NT2/D1 (cell line): ENCODE results near the gene KCNK3.

ENCODE experiments used
- DNase-seq: peaks from one replicate; pipeline ENCODE4 v3.0.0-alpha.2; 2011; ENCODE audit warnings: low read depth, low spot score
- H3K27me3 ChIP-seq: 2 replicates; pipeline ENCODE4 v1.6.0; 2011; ENCODE audit warnings: mild to moderate bottlenecking; ENCODE audit not compliant: insufficient read length, insufficient read depth
- H3K36me3 ChIP-seq: 2 replicates; pipeline ENCODE4 v1.6.1; 2011; ENCODE audit warnings: mild to moderate bottlenecking, low read length, mixed read lengths; ENCODE audit not compliant: insufficient read depth, insufficient read length
- H3K4me1 ChIP-seq: 2 replicates; pipeline ENCODE4 v1.5.1; 2011; ENCODE audit not compliant: insufficient read depth, insufficient read length
- H3K4me3 ChIP-seq: 2 replicates; pipeline ENCODE4 v1.5.1; 2011; ENCODE audit warnings: low read depth; ENCODE audit not compliant: insufficient read length
- H3K9ac ChIP-seq: 2 replicates; pipeline ENCODE4 v1.6.0; 2011; ENCODE audit warnings: low read depth; ENCODE audit not compliant: insufficient read length
- H3K9me3 ChIP-seq: 2 replicates; pipeline ENCODE4 v1.5.1; 2011; ENCODE audit warnings: mild to moderate bottlenecking, low read length; ENCODE audit not compliant: insufficient read depth
- SUZ12 ChIP-seq: IDR thresholded peaks from 2 replicates; pipeline ENCODE4 v1.6.1; 2011; ENCODE audit not compliant: insufficient read length, insufficient read depth; ENCODE audit errors: extremely low read depth
- YY1 ChIP-seq: IDR thresholded peaks from 2 replicates; pipeline ENCODE4 v1.6.1; 2011; ENCODE audit not compliant: insufficient read length, insufficient read depth
- ZNF274 ChIP-seq: IDR thresholded peaks from 2 replicates; pipeline ENCODE4 v1.6.1; 2011; ENCODE audit warnings: mild to moderate bottlenecking, low read depth, low read length

Gene KCNK3

DNA sequence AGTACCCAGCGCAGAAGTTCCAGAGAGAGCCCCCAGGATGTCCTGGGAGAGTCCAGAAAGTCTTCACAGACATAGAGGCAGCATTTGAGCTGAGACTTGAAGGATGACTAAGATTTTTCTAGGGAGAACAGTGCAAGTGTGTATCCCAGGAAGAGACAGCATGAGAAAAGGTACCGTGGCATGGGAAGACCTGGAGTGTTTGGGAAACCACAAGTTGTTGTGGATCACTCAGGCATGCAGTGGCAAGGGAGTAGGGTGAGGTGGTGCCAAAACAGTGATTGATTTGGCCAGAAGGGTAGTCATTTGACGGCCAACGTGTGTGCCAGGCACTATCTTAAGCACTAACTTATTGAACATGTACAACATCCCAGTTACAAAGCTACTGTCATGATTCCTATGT is 24.5 kb upstream of the KCNK3 start:
- Histone ChIP-seq H3K4me1 (no peaks in the 10 kb centered on the region), H3K9ac (no peak overlapping the region), H3K36me3 (no peaks in the 10 kb centered on the region), H3K4me3 (no peak overlapping the region), H3K9me3 (0 out of 2 replicates have a peak, but pooled peaks cover 5% of the 10 kb centered on the region), H3K27me3 (no peaks in the 10 kb centered on the region)
- no peak for DNase-seq
- TF ChIP-seq YY1 (no peak), ZNF274 (no peak), SUZ12 (no peak)

DNA sequence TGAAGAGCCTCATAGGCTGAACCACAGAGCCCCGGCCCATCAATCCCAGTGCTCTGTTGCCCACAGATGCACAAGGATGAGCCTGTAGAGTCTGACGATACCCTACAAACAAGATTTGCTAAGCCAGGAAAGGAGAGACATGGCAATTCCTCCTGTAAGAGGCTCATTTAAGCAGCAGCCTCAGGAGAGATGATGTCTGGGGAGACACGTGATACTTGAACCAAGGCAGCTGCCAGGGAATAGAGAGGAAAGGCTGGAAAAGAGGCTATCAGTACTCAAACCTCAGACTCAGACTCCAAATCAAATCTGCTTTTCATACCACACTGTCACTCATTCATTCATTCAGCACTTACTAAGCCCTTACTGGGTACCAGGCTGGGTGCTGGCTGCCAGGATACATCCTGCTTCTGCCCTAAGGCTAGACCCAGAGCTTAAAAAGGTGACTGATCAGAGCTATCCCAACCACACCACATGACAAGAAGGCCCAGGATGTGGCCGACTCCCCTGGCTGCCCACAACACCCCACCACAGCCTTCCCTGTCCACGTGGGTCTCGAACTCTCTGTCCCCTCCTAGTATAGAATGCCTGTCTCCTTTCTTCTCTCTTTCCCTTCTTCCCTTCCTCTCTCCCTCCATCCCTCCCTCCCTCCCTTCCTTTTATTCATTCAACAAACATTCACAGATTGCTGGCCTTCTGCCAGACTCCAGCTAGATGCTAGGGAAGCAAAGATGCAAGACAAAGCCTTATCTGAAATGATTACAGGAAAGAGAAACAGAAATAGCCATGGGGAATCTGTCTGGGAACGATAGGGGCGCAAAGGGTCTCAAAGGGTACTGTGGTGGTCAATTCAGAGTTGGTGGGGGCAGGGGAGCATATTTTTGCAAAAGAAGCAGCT is 23.4 kb upstream of the KCNK3 start:
- DNase-seq: no peak

DNA sequence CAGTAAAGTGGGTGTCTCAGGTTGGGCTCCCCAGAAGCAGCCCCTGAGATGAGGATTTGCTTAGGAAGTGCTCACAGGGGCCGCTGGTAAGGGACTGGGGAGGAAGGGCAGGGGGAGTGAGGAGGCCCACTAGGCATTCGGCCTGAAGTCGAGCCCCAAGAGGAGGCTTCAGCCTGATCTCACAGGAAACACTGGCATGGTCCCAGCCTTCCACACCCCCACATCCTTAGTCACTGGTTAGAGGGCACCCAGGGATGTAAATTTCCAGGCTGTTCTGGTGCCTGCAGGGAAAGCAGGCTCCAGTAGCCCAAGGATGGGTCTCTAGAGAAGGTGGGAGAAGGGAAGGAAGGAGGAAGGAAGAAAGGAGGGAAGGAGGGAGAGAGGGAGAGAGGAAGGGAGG is 22.4 kb upstream of the KCNK3 start:
- Histone ChIP-seq H3K9me3 (0 out of 2 replicates have a peak, but pooled peaks cover 5% of the 10 kb centered on the region), H3K4me3 (no peak overlapping the region), H3K36me3 (no peaks in the 10 kb centered on the region), H3K4me1 (no peaks in the 10 kb centered on the region), H3K27me3 (no peaks in the 10 kb centered on the region), H3K9ac (no peak overlapping the region)
- TF ChIP-seq ZNF274 (no peak), SUZ12 (no peak), YY1 (no peak)
- no peak for DNase-seq

More for the DNA sequence above, 23.4 kb upstream of the KCNK3 start:
- no peaks in the 10 kb centered on the region for H3K27me3 ChIP-seq
- H3K4me3 ChIP-seq: no peak overlapping the region
- H3K9ac ChIP-seq: no peak overlapping the region
- no peaks in the 10 kb centered on the region for H3K4me1 ChIP-seq
- no peaks in the 10 kb centered on the region for H3K36me3 ChIP-seq
- TF ChIP-seq SUZ12 (no peak), ZNF274 (no peak), YY1 (no peak)
- 0 out of 2 replicates have a peak, but pooled peaks cover 5% of the 10 kb centered on the region for H3K9me3 ChIP-seq

DNA sequence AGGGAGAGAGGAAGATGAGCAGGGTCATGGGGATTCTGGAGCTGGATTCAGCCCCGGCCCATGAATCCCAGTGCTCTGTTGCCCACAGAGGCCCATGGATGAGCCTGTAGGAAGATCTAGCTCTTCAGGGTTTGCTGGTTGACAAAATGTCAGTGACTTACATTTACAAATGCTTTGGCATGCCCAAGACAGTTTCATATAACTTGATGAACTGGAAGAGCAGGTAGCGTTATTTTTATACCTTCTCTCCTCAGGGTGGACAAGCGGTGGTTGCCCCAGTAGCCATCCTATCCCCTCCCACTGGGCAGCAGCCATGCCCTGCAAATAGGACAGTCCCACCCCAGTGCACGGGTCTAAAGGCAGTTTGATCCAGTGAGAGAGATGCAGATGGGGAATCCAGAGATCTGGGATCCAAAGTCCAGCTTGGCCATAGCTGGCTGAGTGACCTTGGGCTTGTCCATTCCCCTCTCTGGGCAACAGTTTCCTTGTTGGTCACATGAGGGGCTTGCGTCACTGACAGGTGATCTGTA is 21.5 kb upstream of the KCNK3 start:
- TF ChIP-seq ZNF274 (no peak), YY1 (no peak), SUZ12 (no peak)
- H3K36me3 ChIP-seq: no peaks in the 10 kb centered on the region
- H3K9me3 ChIP-seq: 0 out of 2 replicates have a peak, but pooled peaks cover under 1% of the 10 kb centered on the region
- H3K27me3 ChIP-seq: no peaks in the 10 kb centered on the region
- H3K4me3 ChIP-seq: no peak overlapping the region
- H3K9ac ChIP-seq: no peak overlapping the region
- no peaks in the 10 kb centered on the region for H3K4me1 ChIP-seq
- no peak for DNase-seq

DNA sequence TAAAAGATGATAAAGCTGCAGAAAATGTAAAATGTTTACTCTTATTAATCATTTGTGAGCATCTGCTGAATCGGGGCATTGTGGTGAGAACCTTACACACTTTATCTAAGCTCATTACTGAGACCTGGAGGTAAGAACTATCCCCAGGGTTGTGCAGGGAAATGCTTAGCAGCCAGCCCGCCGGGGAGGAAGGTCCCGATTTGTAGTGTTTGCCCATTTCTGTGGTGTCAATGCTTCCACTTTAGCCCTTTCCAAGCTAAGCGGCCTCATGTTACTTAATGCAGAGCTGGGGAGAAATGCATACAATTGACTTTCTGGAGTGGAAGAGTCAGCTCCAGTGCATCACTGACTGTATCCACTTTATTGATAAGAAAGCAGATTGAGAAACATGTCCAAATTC is 20.8 kb upstream of the KCNK3 start:
- H3K4me3 ChIP-seq: no peak overlapping the region
- no peaks in the 10 kb centered on the region for H3K36me3 ChIP-seq
- H3K27me3 ChIP-seq: no peaks in the 10 kb centered on the region
- H3K4me1 ChIP-seq: no peaks in the 10 kb centered on the region
- H3K9ac ChIP-seq: no peak overlapping the region
- H3K9me3 ChIP-seq: no peaks in the 10 kb centered on the region
- no peak for DNase-seq
- TF ChIP-seq ZNF274 (no peak), SUZ12 (no peak), YY1 (no peak)

DNA sequence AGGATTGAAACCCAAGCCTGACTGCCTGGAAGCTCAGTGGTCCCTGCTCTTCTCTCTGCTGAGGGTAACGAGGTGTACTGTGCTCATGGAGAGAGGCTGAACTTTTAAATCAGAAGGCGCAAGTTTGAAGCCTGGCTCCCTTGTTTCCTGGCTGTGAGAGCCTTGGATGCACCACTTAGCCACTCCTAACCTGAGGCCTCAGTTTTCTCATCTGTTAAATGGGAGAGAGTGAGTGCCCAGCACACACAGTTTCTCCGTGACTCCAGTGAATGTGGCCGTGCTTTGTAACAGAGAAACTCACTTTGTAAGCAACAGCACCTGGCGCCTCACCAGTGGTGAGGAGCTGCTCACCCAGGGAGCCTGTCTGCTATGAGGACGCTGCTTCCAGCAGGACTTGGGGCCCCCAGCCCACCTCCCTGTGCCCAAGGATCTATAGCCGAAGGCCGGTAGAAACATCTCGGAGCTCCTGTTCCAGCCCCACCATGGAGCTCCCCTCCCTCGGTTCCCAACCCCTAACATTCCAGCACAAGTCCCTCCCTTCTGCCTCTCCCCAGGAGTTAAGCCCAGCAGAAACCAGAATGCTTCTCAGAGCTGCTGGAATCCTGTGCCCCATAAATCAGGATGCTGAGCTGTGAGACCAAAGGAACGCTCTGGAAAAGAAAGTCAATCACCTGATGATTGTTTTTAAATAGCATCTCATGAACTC is 20.3 kb upstream of the KCNK3 start:
- no peaks in the 10 kb centered on the region for H3K27me3 ChIP-seq
- DNase-seq: no peak
- no peaks in the 10 kb centered on the region for H3K36me3 ChIP-seq
- no peaks in the 10 kb centered on the region for H3K4me1 ChIP-seq
- H3K4me3 ChIP-seq: no peak overlapping the region
- TF ChIP-seq ZNF274: no peak
- TF ChIP-seq SUZ12: no peak
- no peak for TF ChIP-seq YY1
- no peak overlapping the region for H3K9ac ChIP-seq
- peaks cover 4% of the 10 kb centered on the region for H3K9me3 ChIP-seq

DNA sequence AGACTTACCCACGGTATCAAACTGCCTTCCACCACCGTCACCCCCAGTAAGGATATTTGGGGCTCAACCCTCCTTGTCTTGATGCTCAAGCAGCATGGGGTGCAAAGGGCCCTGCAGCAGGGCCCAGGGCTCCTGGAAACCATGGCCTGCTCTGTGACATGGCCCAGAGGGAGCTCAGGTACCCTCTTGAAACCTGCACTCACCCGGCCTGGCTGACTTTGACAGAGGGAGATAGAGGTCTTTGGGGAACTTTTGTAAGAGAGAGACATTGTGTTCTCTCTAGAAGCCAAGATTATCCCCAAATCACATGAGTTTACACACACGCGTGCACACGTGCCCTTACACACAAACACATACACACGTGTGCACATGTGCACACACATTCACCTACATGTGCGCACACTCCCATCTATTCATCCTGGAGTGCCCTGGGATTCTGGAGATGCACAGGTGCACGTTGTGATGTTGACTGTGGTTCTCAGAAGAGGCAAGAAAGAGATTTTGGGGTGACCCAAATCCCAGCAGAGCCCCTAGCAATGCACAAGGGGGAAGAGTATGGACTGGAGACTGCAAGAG is 19.6 kb upstream of the KCNK3 start:
- Histone ChIP-seq H3K36me3 (no peaks in the 10 kb centered on the region), H3K4me3 (no peak overlapping the region), H3K9ac (no peak overlapping the region), H3K27me3 (no peaks in the 10 kb centered on the region), H3K9me3 (peaks cover 10% of the 10 kb centered on the region), H3K4me1 (no peaks in the 10 kb centered on the region)
- TF ChIP-seq SUZ12 (no peak), YY1 (no peak), ZNF274 (no peak)
- no peak for DNase-seq
